ENCODE measurements around the gene RGS6.

The RGS6 gene

DNA sequence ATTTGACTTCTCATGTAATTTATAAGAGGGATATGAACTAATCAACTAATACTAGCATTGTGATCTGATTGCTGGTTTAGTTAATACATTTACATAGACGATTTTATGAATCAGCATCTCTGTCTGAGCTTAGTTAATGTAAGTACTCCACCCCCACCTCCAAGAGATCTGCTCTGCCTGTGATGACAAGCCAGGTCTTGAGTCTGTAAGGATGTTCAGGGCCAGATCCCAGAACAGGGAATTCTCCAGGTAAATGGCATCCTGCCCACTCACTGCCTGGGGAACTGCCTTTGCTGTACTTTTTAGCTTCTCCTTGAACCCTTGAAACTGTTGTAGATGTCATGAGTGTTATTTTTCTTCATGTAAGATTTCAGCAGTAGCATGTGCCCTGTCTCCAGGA is 289.8 kb downstream of the RGS6 start:
- H3K4me3 ChIP-seq (ENCODE audit: low read depth, low read length): no peak overlapping the region

DNA sequence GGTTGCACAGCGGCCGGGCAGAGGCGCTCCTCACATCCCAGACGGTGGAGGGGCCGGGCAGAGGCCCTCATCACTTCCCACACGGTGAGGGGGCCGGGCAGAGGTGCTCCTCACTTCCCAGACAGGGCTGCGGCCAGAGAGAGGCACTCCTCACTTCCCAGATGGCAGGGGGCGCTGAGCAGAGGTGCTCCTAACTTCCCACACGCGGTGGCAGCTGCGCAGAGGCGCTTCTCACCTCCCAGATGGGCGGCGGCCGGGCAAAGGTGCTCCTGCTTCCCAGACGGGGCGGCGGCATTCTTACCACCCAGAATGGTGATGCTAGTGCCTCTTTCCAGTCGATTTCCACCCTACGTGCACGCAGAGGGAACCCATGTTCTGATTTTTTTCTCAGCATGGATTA is 304.4 kb downstream of the RGS6 start:
- no peak overlapping the region for H3K4me3 ChIP-seq (ENCODE audit: low read depth, low read length)

DNA sequence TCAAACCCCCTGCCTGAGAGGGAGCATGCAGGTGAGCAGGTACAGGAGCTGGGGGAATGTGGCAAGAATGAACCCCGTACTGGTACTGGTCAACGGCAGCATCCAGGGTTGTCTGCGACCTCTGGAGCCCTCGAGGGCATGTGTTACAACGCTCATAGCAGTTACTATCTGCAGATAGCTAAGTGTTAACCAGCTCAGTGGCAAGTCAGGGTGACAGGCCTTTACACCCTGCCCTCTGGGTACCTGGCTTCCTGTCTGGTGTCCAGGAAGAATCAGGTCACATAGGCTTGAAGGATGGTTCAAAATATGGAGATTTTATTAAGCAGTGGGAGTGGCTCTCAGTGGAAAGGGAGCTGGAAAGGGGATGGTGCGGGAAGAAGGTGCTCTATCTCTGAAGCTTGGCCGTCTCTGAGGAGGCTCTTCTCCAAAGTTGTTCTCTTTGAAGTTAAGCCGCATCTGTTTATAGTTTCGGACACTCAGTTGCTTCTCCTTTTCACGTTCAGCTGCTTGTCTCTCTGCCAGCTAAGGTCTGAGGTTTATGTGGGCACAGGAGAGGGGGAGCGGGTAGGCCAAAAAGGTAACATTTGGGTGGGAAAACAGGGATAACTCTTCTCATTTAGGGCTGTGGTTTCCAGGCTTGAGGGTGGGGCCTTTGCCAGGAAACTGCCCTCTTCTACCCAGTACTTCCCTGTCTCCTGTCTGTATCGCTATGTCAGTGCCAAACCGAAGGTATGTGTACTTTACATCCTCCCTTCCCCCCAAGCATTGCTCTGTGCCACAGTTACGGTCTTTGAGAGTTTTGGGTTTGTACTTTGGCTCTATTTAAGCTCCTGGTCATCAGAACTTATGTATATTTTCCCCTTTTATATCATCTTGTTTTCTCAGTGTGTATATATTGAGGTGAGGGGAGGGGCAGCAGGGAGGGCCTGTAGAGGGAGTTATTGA is 305.8 kb downstream of the RGS6 start:
- no peak overlapping the region for H3K4me3 ChIP-seq (ENCODE audit: low read depth, low read length)

DNA sequence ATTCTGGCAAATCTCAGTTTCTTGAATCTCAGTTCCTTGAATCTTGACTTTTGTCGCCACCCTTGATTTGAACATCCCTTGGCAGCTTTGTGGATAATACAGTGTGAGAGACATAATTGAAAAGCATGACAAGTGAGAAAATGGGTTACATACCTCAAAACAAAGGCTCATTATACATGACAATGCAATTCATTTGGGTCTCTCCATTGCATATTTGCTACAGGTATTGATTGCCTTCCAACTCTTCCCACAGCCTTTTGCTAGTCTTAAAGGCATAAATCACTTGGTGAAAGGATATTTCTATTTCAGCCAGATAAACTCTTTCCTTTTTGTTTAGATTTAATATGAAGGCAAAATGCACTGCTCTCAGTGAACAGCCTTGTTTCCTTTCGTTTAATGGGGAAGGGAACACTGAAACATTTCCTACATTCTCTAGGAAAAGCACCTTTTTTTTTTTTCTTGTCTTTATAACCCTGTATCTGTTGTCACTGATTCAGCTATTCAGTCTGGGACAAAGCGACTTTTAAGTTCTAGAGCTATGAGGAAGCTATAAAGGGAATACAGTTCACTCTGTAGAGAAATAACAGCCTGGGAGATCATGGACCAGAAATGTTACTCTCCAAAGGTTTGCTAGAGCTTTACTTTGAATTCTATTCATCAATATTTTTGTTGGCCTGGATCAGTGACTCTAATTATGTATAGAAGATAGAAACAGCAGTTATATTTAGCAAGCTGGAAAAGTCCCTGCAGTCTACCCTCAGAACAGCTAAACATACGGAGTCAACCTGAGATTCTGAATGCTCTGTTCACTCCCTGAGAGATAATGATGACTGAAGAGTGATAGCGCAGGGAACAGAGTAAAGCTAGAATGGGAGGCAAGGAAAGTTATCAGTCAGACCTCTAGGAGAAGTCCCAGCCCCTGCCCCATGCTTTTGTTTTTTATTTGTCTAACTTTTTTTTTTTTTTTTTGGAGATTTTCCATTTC is 311.4 kb downstream of the RGS6 start:
- no peak overlapping the region for H3K4me3 ChIP-seq (ENCODE audit: low read depth, low read length)

- no peak overlapping the region for H3K4me3 ChIP-seq (ENCODE audit: low read depth, low read length)
Measured at GRCh38 chr14:72247896-72248465, 315.8 kb downstream of the RGS6 start.

- no peak overlapping the region for H3K4me3 ChIP-seq (ENCODE audit: low read depth, low read length)
Measured at GRCh38 chr14:72253503-72253902, 321.3 kb downstream of the RGS6 start.

GRCh38 chr14:72254202-72254936 is 322.1 kb downstream of the RGS6 start:
- H3K4me3 ChIP-seq (ENCODE audit: low read depth, low read length): no peak overlapping the region

DNA sequence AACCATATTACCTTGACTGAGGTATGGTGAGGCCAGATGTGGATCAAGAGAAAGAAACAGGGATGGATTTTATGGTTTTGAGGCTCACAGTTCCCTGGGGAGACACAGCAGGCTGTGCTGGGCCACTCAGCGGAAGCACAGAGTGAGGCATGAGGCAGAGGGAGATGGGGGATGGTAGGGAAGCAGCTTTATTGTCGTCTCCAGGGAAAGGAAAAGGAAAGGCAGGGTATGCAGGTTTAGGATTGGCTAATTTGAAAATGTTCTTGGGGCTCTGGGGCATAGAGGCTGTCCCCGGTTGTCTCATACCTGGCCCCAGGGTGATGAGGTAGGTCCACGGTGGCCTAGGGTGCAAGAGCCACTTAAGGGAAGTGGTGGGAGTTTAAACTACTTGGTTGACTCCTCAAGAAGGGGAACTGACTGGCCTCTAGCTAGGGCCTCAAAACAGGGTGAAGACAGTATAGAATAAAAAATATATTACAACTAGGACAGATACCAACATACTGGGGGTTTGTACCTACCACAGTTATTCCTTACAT is 322.8 kb downstream of the RGS6 start:
- no peak overlapping the region for H3K4me3 ChIP-seq (ENCODE audit: low read depth, low read length)

DNA sequence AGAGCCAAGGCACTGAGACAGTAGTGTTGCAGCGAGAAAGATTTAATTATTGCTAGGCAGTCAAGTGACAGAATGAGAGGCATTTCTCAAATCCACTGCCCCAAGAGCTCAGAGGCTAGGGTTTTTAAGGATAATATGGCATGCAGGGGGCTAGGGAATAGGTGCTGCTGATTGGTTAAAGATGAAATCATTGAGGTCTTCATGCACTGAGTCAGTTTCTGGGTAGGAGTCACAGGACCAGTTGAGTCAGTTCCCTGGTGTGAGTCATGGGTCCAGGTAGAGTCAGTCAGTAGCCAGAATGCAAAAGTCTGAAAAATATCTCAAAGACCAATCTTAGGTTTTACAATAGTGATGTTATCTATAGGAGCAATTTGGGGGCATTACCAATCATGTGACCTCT is 323.8 kb downstream of the RGS6 start:
- no peak overlapping the region for H3K4me3 ChIP-seq (ENCODE audit: low read depth, low read length)

- no peak overlapping the region for H3K4me3 ChIP-seq (ENCODE audit: low read depth, low read length)
Measured at GRCh38 chr14:72261068-72261467, 328.8 kb downstream of the RGS6 start.

GRCh38 chr14:72262771-72263170 is 330.5 kb downstream of the RGS6 start:
- H3K4me3 ChIP-seq (ENCODE audit: low read depth, low read length): no peak overlapping the region

GRCh38 chr14:72264716-72265115 is 332.5 kb downstream of the RGS6 start:
- no peak overlapping the region for H3K4me3 ChIP-seq (ENCODE audit: low read depth, low read length)

GRCh38 chr14:72270147-72270727 is 338.0 kb downstream of the RGS6 start:
- no peak overlapping the region for H3K4me3 ChIP-seq (ENCODE audit: low read depth, low read length)

- no peak overlapping the region for H3K4me3 ChIP-seq (ENCODE audit: low read depth, low read length)
Measured at GRCh38 chr14:72270749-72271148, 338.5 kb downstream of the RGS6 start.

- H3K4me3 ChIP-seq (ENCODE audit: low read depth, low read length): no peak overlapping the region
Measured at GRCh38 chr14:72275242-72275641, 343.0 kb downstream of the RGS6 start.

DNA sequence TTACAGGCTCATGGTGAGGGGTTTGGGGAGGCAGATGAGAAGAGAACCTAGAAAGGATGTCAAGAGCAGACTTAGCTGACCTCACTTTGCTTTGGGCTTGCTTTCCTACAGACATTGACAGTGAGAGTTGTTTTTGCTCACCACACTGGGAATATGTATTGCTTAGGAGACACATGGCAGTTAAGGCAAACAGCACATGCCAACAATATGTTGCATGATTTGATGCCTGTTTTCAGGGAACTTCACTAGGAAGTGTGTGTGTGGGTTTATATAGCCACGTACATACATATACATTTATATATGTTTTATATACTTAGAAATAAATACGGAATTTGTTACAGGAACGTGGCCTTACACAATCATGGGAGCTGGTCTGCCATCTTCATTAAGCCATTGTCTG is 346.1 kb downstream of the RGS6 start:
- H3K4me3 ChIP-seq (ENCODE audit: low read depth, low read length): no peak overlapping the region

- no peak overlapping the region for H3K4me3 ChIP-seq (ENCODE audit: low read depth, low read length)
Measured at GRCh38 chr14:72284176-72284575, 351.9 kb downstream of the RGS6 start.

DNA sequence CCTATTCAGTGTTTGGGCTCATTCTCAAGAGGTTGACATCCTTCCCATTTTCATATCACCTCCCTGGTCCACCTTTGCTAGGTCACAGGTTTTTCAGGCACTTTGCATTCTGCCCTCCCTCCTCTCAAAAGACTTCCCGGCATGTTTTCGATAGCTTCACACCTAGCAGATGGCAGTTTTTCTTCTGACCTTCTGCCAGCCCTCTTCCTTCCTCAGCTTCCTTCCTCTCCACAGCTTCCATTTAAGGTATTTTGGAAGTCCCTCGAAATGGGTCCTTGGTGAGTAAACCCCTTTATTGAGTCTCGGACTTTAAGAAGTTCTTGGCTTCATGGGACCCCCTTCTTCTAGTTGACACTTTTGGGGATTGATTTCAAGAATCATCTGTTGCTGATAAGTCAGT is 358.0 kb downstream of the RGS6 start:
- no peak overlapping the region for H3K4me3 ChIP-seq (ENCODE audit: low read depth, low read length)

DNA sequence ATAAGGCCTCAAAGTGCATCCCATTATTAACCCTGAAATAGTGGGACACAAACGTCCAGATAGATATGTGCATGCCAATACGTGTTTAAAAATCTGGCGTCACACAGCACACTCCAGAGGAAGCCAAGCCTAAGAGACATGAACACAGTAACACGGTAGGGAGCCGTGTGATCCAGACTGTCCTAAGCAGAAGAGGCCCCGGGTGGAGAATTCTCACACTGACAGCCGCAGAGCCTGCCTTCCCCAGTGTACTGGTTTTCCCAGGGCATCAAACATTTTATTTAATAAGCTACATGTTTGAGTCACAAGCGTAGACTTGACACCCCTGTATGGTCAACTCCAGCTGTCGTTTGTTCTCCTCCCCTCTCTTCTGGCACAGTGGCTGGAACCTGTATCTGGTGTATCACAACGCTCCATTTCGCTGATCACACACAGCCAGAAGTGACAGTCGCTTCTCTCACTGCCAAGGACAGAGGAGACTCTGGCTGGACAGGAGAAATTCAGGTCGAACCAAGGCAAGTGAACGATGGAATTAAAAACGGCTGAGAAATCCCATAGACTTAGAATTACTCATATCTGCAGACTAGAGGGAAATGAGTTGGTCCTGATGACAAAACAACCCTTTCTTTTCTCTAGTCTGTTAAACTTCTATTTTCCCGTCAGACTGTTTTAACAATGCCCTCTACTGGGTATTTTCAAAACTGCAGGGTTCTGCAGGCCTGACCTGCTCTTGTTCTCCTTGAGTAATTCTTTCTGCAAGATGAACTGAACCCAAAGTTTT is 359.9 kb downstream of the RGS6 start:
- no peak overlapping the region for H3K4me3 ChIP-seq (ENCODE audit: low read depth, low read length)
